GM12878 (cell line): ENCODE results near the gene PPP2R2D. TPM values are rescaled to one million over a fixed set of nuclear protein-coding genes. Genes with fewer than 3 reads are reported as not detected.

ENCODE experiments used
- ATAC-seq: fragments of 200-7000 bp; cut with Tn5 transposase; 3 replicates; pipeline ENCODE4 v1.9.1; 2020; ENCODE audit warnings: mild to moderate bottlenecking, moderate library complexity
- BruUV-seq: library from RNA; stranded (reverse); fragments of 400-500 nt; replicated peaks from 2 replicates; lab custom pipeline; 2021; lab: Mats Ljungman, UMichigan
- CTCF ChIA-PET: fragments of 300-600 bp; sonication (Branson Sonifier 250); formaldehyde crosslinking; extraction: SDS; loops from one replicate; lab custom pipeline; 2021; ENCODE audit warnings: inconsistent platforms; lab: Yijun Ruan, JAX
- POLR2A ChIA-PET: fragments of 350-600 bp; formaldehyde crosslinking; extraction: SDS; loops from one replicate; lab custom pipeline; 2021; ENCODE audit warnings: inconsistent platforms; lab: Charles Lee
- RAD21 ChIA-PET: fragments of 300-600 bp; sonication (Branson Sonifier 250); formaldehyde crosslinking; loops from one replicate; lab custom pipeline; 2023; ENCODE audit warnings: antibody characterized with exemption; ENCODE audit not compliant: unreplicated experiment; lab: Charles Lee
- SMC1A ChIA-PET: fragments of 300-600 bp; sonication (Branson Sonifier 250); formaldehyde crosslinking; loops from one replicate; lab custom pipeline; 2023; ENCODE audit not compliant: unreplicated experiment, uncharacterized antibody; lab: Charles Lee
- DNase-seq: peaks from one replicate; pipeline ENCODE4 v3.0.0-alpha.2; 2011; ENCODE audit warnings: low read depth, low spot score
- FAIRE-seq: peaks from 3 replicates; lab custom pipeline; 2011; peaks lifted over from hg19 to GRCh38; lab: Jason Lieb, UNC
- H2AFZ ChIP-seq: 2 replicates; pipeline ENCODE4 v1.6.0; 2011; ENCODE audit warnings: low read depth, low read length, control low read depth; ENCODE audit not compliant: control insufficient read depth
- H3K27ac ChIP-seq: 2 replicates; pipeline ENCODE4 v1.5.1; 2011; ENCODE audit warnings: control low read depth; ENCODE audit not compliant: control insufficient read depth, insufficient read depth
- H3K27me3 ChIP-seq, 2 experiments: replicated peaks in 1 of 2; 2 replicates each; pipeline versions ENCODE4 v1.6.0 to v1.6.1; 2011; ENCODE audit warnings: low read length in 1 of 2; ENCODE audit not compliant: control insufficient read depth in 2 of 2, insufficient read depth in 2 of 2
- H3K36me3 ChIP-seq, 2 experiments: 2 replicates each; pipeline ENCODE4 v1.5.1; 2011; ENCODE audit warnings: low read length in 1 of 2; ENCODE audit not compliant: control insufficient read depth in 2 of 2, insufficient read depth in 2 of 2
- H3K4me1 ChIP-seq: 2 replicates; pipeline ENCODE4 v1.6.1; 2011; ENCODE audit warnings: mild to moderate bottlenecking, low read length, moderate library complexity, mixed read lengths; ENCODE audit not compliant: control insufficient read depth, insufficient read depth
- H3K4me2 ChIP-seq: 2 replicates; pipeline ENCODE4 v1.6.0; 2011; ENCODE audit warnings: control low read depth; ENCODE audit not compliant: control insufficient read depth, insufficient read depth
- H3K4me3 ChIP-seq: fragments of 200-600 bp; sonication (generic); 2 replicates; pipeline ENCODE4 v1.5.1; 2016
- H3K79me2 ChIP-seq: 2 replicates; pipeline ENCODE4 v1.6.0; 2011; ENCODE audit warnings: low read length; ENCODE audit not compliant: control insufficient read depth, insufficient read depth
- H3K9ac ChIP-seq: 2 replicates; pipeline ENCODE4 v1.8.0; 2011; ENCODE audit warnings: low read length, control low read depth, mixed read lengths; ENCODE audit not compliant: control insufficient read depth, insufficient read depth
- H3K9me3 ChIP-seq: replicated peaks from 3 replicates; pipeline ENCODE4 v1.5.1; 2011; ENCODE audit warnings: mild to moderate bottlenecking, low read length; ENCODE audit not compliant: control insufficient read depth, insufficient read depth
- H4K20me1 ChIP-seq: 2 replicates; pipeline ENCODE4 v1.6.0; 2011; ENCODE audit not compliant: control insufficient read depth, insufficient read depth
- BACH1 ChIP-seq: fragments of 450-650 bp; IDR thresholded peaks from 2 replicates; pipeline ENCODE4 v1.6.1; 2017; ENCODE audit warnings: mild to moderate bottlenecking, borderline replicate concordance
- CBX5 ChIP-seq: sonication (generic); IDR thresholded peaks from 2 replicates; pipeline ENCODE4 v1.6.1; 2016; ENCODE audit warnings: low read depth, moderate library complexity, mild to moderate bottlenecking, inconsistent platforms
- EP300 ChIP-seq, 2 experiments: fragments of 150-350 bp in 1 of 2; IDR thresholded peaks; 2 replicates each; pipeline ENCODE4 v1.6.1; 2011 to 2012; ENCODE audit warnings: low read depth in 2 of 2, low read length in 2 of 2, borderline replicate concordance in 1 of 2, improper control_type of control experiment in 1 of 2, inconsistent platforms in 1 of 2; ENCODE audit not compliant: control insufficient read depth in 1 of 2
- FOS ChIP-seq: IDR thresholded peaks from 3 replicates; pipeline ENCODE4 v1.6.1; 2011; ENCODE audit warnings: borderline replicate concordance; ENCODE audit not compliant: insufficient read length; ENCODE audit errors: extremely low read depth
- HCFC1 ChIP-seq: fragments of 150-350 bp; IDR thresholded peaks from 2 replicates; pipeline ENCODE4 v1.6.1; 2014; ENCODE audit warnings: low read length
- HDAC2 ChIP-seq: fragments of 200-600 bp; sonication (generic); IDR thresholded peaks from 2 replicates; pipeline ENCODE4 v1.6.1; 2017
- NRF1 ChIP-seq: conservative IDR thresholded peaks from 2 replicates; pipeline ENCODE4 v1.6.1; 2011; ENCODE audit warnings: mild to moderate bottlenecking, low read depth, low read length, improper control_type of control experiment
- ZZZ3 ChIP-seq: IDR thresholded peaks from 2 replicates; pipeline ENCODE4 v1.6.1; 2011; ENCODE audit warnings: low read depth; ENCODE audit not compliant: control insufficient read depth, insufficient read length
- WGBS: methylation state at CpG from one replicate; pipeline ENCODE4 v1.1.6; 2016; ENCODE audit warnings: low lambda C conversion rate; ENCODE audit not compliant: insufficient replicate concordance, insufficient coverage; ENCODE audit errors: missing lambda C conversion rate; 5-methylcytosine and 5-hydroxymethylcytosine counted together
- in situ Hi-C: fragments of 300-500 bp; cut with MboI; formaldehyde crosslinking; loops from 9 replicates; pipeline ENCODE4 v1.14.3; 2018; ENCODE audit warnings: mixed read lengths
- intact Hi-C: fragments of 100-400 bp; cut with micrococcal nuclease; formaldehyde crosslinking; loops from one replicate; pipeline ENCODE4 v1.14.2; 2022; ENCODE audit not compliant: unreplicated experiment
- polyA plus RNA-seq, 11 experiments: library from polyadenylated mRNA; depleted of rRNA in 4 of 11; unstranded in 6 of 11; stranded (reverse) in 5 of 11; fragments of >200 nt; fragmentation: Nextera tagmentation in 4 of 11; fragmentation: Illumina TruSeq in 1 of 11; extraction: Ambion mirVana in 4 of 11; extraction: Trizol in 1 of 11; gene quantifications; 1 replicate in 1 of 11; 2 replicates in 10 of 11; pipeline versions ENCODE4 v1.2.1 to v1.2.3, GENCODE V29; 2011 to 2016; ENCODE audit warnings: inconsistent platforms in 2 of 11, missing spikeins in 2 of 11, low read depth in 1 of 11
- total RNA-seq, 4 experiments: library from RNA; depleted of rRNA in 3 of 4; stranded (reverse); fragments of >200 nt in 3 of 4; fragmentation: Illumina TruSeq in 1 of 4; extraction: Trizol in 1 of 4; gene quantifications; 2 replicates each; pipeline versions ENCODE4 v1.2.1 to v1.2.3, GENCODE V29; 2013 to 2021
- TF ChIP-seq, protein P1 (sequence below): IDR thresholded peaks from 2 replicates; pipeline ENCODE4 v1.6.1; 2012; ENCODE audit warnings: low read depth, low read length, improper control_type of control experiment

PPP2R2D gene
- total and polyA plus RNA-seq, 10 of the 15 experiments (the other 5 are each of a cell fraction or from before 2014, with no cell fraction given): 2.8 to 41.9 (median 21.8) TPM

DNA sequence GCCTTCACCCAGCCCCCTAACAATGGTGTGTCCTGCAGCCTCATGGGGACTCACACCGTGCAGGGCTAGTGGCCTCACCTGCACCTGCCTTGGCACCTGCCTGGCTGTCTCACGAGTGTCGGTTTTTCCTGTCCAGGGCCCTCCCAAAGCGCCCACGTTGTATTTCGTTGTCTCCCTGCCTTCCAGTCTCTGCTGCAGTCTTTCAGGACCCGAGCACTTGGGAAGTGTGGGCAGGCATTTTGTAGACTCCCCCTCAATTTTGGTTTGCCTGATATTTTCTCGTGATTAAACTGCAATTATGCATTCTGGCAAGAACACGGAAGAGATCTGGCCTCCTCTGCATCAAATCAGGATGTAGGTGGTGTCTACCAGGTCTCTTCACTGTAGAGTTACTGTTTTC is 63.0 kb downstream of the PPP2R2D start:
- Histone ChIP-seq H2AFZ (no peak overlapping the region), H3K4me1 (no peaks in the 10 kb centered on the region), H4K20me1 (no peaks in the 10 kb centered on the region), H3K36me3 (peaks cover 2 to 15% of the 10 kb centered on the region in 2 experiments)
- BruUV-seq: no TSS peak
- intact Hi-C loops: no loop called here
- SMC1A ChIA-PET: no interaction called here
- no peak for ATAC-seq
- TF ChIP-seq FOS: no peak
- TF ChIP-seq CBX5: no peak
- no peak for TF ChIP-seq ZZZ3
- TF ChIP-seq BACH1: no peak
- TF ChIP-seq EP300 (IDR thresholded peaks at IDR 0.05; ENCODE audit: borderline replicate concordance in 1 of 2, control insufficient read depth in 1 of 2, low read depth in 2 of 2, low read length in 2 of 2): no peak
- TF ChIP-seq, protein P1, sequence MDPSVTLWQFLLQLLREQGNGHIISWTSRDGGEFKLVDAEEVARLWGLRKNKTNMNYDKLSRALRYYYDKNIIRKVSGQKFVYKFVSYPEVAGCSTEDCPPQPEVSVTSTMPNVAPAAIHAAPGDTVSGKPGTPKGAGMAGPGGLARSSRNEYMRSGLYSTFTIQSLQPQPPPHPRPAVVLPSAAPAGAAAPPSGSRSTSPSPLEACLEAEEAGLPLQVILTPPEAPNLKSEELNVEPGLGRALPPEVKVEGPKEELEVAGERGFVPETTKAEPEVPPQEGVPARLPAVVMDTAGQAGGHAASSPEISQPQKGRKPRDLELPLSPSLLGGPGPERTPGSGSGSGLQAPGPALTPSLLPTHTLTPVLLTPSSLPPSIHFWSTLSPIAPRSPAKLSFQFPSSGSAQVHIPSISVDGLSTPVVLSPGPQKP: no peak
- TF ChIP-seq HDAC2: no peak
- no peak for TF ChIP-seq HCFC1
- TF ChIP-seq NRF1: no peak
- TF ChIP-seq, all 136 proteins: peak for 0
- in situ Hi-C loops: no loop called here
- Histone ChIP-seq H3K4me2 (no peak overlapping the region), H3K9me3 (no peaks in the 10 kb centered on the region), H3K4me3 (no peak overlapping the region), H3K27ac (no peak overlapping the region), H3K27me3 (no peaks in the 10 kb centered on the region), H3K9ac (no peak overlapping the region), H3K79me2 (no peaks in the 10 kb centered on the region)
- ChIA-PET RAD21 (no interaction called here), POLR2A (no interaction called here), CTCF (no interaction called here)
- no peak for FAIRE-seq
- DNase-seq: no peak
- WGBS: 95% methylated on average over 9 of the region's 9 CpGs
